Panc1 (cell line): ENCODE data around the gene UBIAD1. TPM values are rescaled to one million over a fixed set of nuclear protein-coding genes. Genes with fewer than 3 reads are reported as not detected.

Experiments
- ATAC-seq: fragments of 200-7000 bp; cut with Tn5 transposase; 2 replicates; pipeline ENCODE4 v1.9.1; 2020; ENCODE audit warnings: mild to moderate bottlenecking, moderate library complexity
- BruUV-seq: library from RNA; stranded (reverse); fragments of 400-500 nt; replicated peaks from 2 replicates; lab custom pipeline; 2021; lab: Mats Ljungman, UMichigan
- CTCF ChIA-PET: fragments of 300-600 bp; sonication (Branson Sonifier 250); formaldehyde crosslinking; loops from one replicate; lab custom pipeline; 2022; ENCODE audit warnings: antibody characterized with exemption; lab: Charles Lee
- POLR2A ChIA-PET: fragments of 300-600 bp; sonication (Branson Sonifier 250); formaldehyde crosslinking; loops from one replicate; lab custom pipeline; 2022; ENCODE audit warnings: antibody characterized with exemption; lab: Charles Lee
- DNase-seq: peaks from one replicate; pipeline ENCODE4 v3.0.0-alpha.2; 2010; ENCODE audit warnings: low read depth, low spot score
- H3K27ac ChIP-seq: 2 replicates; pipeline ENCODE4 v1.5.1; 2011; ENCODE audit warnings: mild to moderate bottlenecking, low read length, inconsistent platforms
- H3K27me3 ChIP-seq: fragments of 200-500 bp; sonication (Bioruptor generic); 2 replicates; pipeline ENCODE4 v1.6.0; 2014; ENCODE audit warnings: low read length, inconsistent platforms; ENCODE audit not compliant: control insufficient read depth, insufficient read depth
- H3K36me3 ChIP-seq: fragments of 200-500 bp; sonication (Bioruptor generic); 2 replicates; pipeline ENCODE4 v1.5.1; 2014; ENCODE audit warnings: inconsistent platforms, mild to moderate bottlenecking, low read length, moderate library complexity; ENCODE audit not compliant: control insufficient read depth, insufficient read depth
- H3K4me1 ChIP-seq: 2 replicates; pipeline ENCODE4 v1.5.1; 2011; ENCODE audit warnings: inconsistent platforms, mild to moderate bottlenecking, low read length, moderate library complexity; ENCODE audit not compliant: control insufficient read depth, insufficient read depth
- H3K4me3 ChIP-seq, 2 experiments: 2 replicates each; pipeline ENCODE4 v1.5.1; 2011 to 2012; ENCODE audit warnings: low read depth in 2 of 2, low read length in 2 of 2, mild to moderate bottlenecking in 2 of 2, inconsistent platforms in 1 of 2, moderate library complexity in 1 of 2
- H3K9me3 ChIP-seq: fragments of 200-500 bp; sonication (Bioruptor generic); 2 replicates; pipeline ENCODE4 v1.5.1; 2014; ENCODE audit warnings: low read depth, mild to moderate bottlenecking, inconsistent platforms, low read length, moderate library complexity; ENCODE audit not compliant: control insufficient read depth, insufficient read depth
- POLR2AphosphoS5 ChIP-seq: IDR thresholded peaks from 2 replicates; pipeline ENCODE4 v1.6.1; 2012; ENCODE audit warnings: mild to moderate bottlenecking, low read depth, low read length, moderate library complexity
- SIN3A ChIP-seq: IDR thresholded peaks from 2 replicates; pipeline ENCODE4 v1.6.1; 2012; ENCODE audit warnings: low read depth, mild to moderate bottlenecking, low read length, moderate library complexity, borderline replicate concordance; ENCODE audit not compliant: insufficient read depth
- TCF7L2 ChIP-seq: IDR thresholded peaks from 2 replicates; pipeline ENCODE4 v1.6.1; 2011; ENCODE audit warnings: mild to moderate bottlenecking, low read depth, low read length, inconsistent platforms
- in situ Hi-C: cut with HindIII; loops from 2 replicates; pipeline ENCODE4 v1.10.0; 2016; ENCODE audit warnings: low sequenced_read_pairs, low pct_unique_long_range_greater_than_20kb
- intact Hi-C: fragments of 100-400 bp; cut with micrococcal nuclease; formaldehyde crosslinking; loops from one replicate; pipeline ENCODE4 v1.10.0; 2022; ENCODE audit not compliant: unreplicated experiment
- total RNA-seq: library from RNA; stranded (reverse); gene quantifications from one replicate; pipeline ENCODE4 v1.2.1, GENCODE V29; 2021; ENCODE audit not compliant: unreplicated experiment
- TF ChIP-seq, protein P1 (sequence below): fragments of 450-650 bp; IDR thresholded peaks from 2 replicates; pipeline ENCODE4 v1.5.1; 2017; ENCODE audit warnings: mild to moderate bottlenecking
- TF ChIP-seq, protein P2 (sequence below), 2 experiments: IDR thresholded peaks; 2 replicates each; pipeline ENCODE4 v1.6.1; 2011 to 2012; ENCODE audit warnings: low read depth in 2 of 2, control low read depth in 1 of 2, low read length in 1 of 2, mild to moderate bottlenecking in 1 of 2, moderate library complexity in 1 of 2; ENCODE audit not compliant: insufficient read depth in 1 of 2

Gene UBIAD1
- total RNA-seq, 1 experiment from 2014 or later: 24.7 TPM

DNA sequence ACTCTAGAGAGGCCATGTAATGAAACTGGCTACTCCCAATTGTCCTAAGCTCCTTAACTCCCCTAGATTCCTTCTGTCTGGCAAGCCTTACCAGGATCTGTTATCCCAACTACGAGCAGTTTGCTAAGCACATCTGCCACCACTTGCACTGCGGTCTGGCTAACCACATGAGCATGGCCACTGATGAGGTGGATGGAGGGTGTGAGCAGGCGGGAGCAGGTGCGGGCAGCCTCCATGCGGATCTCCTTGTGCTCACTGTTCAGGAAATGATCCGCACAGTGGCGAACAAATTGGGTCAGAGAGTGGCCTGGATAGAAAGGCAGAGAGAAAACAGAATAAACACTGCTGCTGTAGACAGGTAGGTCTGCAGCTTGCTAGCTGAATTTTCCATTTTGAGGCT is 34.7 kb upstream of the UBIAD1 start:
- ATAC-seq: no peak
- BruUV-seq: no TSS peak

DNA sequence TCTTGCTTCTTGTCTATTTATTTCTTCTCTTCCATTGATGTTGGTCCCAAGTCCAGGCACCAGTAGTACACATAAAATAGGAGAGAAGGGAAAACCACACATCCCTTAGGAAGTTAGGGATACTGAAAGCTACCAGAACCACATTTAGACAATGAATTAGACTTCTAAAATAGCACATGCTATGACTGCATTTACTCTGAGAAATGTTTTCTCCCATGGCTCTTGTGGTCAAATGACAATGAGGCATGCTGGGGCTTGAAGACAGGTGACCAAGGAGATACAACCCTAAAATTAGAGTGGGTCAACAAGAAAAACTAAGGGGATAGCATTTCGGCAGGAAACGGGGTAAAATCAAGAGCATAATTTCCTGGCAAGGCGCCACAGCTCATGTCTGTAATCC is 27.8 kb upstream of the UBIAD1 start:
- intact Hi-C loops (no loop called here), in situ Hi-C loops (no loop called here)
- no TSS peak for BruUV-seq
- no peaks in the 10 kb centered on the region for H3K4me1 ChIP-seq
- DNase-seq: no peak
- no peak overlapping the region for H3K27ac ChIP-seq
- no peak for TF ChIP-seq SIN3A
- TF ChIP-seq, protein P1, sequence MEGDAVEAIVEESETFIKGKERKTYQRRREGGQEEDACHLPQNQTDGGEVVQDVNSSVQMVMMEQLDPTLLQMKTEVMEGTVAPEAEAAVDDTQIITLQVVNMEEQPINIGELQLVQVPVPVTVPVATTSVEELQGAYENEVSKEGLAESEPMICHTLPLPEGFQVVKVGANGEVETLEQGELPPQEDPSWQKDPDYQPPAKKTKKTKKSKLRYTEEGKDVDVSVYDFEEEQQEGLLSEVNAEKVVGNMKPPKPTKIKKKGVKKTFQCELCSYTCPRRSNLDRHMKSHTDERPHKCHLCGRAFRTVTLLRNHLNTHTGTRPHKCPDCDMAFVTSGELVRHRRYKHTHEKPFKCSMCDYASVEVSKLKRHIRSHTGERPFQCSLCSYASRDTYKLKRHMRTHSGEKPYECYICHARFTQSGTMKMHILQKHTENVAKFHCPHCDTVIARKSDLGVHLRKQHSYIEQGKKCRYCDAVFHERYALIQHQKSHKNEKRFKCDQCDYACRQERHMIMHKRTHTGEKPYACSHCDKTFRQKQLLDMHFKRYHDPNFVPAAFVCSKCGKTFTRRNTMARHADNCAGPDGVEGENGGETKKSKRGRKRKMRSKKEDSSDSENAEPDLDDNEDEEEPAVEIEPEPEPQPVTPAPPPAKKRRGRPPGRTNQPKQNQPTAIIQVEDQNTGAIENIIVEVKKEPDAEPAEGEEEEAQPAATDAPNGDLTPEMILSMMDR: no peak
- TF ChIP-seq, protein P2, sequence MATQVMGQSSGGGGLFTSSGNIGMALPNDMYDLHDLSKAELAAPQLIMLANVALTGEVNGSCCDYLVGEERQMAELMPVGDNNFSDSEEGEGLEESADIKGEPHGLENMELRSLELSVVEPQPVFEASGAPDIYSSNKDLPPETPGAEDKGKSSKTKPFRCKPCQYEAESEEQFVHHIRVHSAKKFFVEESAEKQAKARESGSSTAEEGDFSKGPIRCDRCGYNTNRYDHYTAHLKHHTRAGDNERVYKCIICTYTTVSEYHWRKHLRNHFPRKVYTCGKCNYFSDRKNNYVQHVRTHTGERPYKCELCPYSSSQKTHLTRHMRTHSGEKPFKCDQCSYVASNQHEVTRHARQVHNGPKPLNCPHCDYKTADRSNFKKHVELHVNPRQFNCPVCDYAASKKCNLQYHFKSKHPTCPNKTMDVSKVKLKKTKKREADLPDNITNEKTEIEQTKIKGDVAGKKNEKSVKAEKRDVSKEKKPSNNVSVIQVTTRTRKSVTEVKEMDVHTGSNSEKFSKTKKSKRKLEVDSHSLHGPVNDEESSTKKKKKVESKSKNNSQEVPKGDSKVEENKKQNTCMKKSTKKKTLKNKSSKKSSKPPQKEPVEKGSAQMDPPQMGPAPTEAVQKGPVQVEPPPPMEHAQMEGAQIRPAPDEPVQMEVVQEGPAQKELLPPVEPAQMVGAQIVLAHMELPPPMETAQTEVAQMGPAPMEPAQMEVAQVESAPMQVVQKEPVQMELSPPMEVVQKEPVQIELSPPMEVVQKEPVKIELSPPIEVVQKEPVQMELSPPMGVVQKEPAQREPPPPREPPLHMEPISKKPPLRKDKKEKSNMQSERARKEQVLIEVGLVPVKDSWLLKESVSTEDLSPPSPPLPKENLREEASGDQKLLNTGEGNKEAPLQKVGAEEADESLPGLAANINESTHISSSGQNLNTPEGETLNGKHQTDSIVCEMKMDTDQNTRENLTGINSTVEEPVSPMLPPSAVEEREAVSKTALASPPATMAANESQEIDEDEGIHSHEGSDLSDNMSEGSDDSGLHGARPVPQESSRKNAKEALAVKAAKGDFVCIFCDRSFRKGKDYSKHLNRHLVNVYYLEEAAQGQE (IDR thresholded peaks at IDR 0.05; ENCODE audit: insufficient read depth in 1 of 2, low read depth in 2 of 2, low read length in 1 of 2): no peak
- TF ChIP-seq POLR2AphosphoS5: no peak
- no peak for TF ChIP-seq TCF7L2
- H3K9me3 ChIP-seq: no peaks in the 10 kb centered on the region
- no peaks in the 10 kb centered on the region for H3K27me3 ChIP-seq
- ChIA-PET POLR2A (no interaction called here), CTCF (interaction anchor here (0.6 kb wide), 1 partner anchor 12 kb away, joined by 14 read pairs; no protein-coding TSS in a partner anchor)
- H3K4me3 ChIP-seq: no peak overlapping the region
- ATAC-seq: no peak
- H3K36me3 ChIP-seq: peaks cover 17% of the 10 kb centered on the region

More for the DNA sequence above, 34.7 kb upstream of the UBIAD1 start:
- no peak for DNase-seq
- Histone ChIP-seq H3K27ac (no peak overlapping the region), H3K9me3 (no peaks in the 10 kb centered on the region), H3K4me1 (no peaks in the 10 kb centered on the region), H3K27me3 (no peaks in the 10 kb centered on the region), H3K36me3 (peaks cover 20% of the 10 kb centered on the region; the same call in 1 of the 2 replicates), H3K4me3 (no peak overlapping the region)
- intact Hi-C loops (no loop called here), in situ Hi-C loops (no loop called here)
- ChIA-PET POLR2A (no interaction called here), CTCF (interaction anchor here (0.7 kb wide), 1 partner anchor 21 kb away, joined by 4 read pairs; no protein-coding TSS in a partner anchor)
- TF ChIP-seq, protein P1: no peak
- TF ChIP-seq TCF7L2: no peak
- TF ChIP-seq, protein P2 (IDR thresholded peaks at IDR 0.05; ENCODE audit: insufficient read depth in 1 of 2, low read depth in 2 of 2, low read length in 1 of 2): no peak
- no peak for TF ChIP-seq SIN3A
- TF ChIP-seq POLR2AphosphoS5: no peak
